SK-N-SH (cell line): ENCODE data around the gene HYAL3. TPM values are rescaled to one million over a fixed set of nuclear protein-coding genes. Genes with fewer than 3 reads are reported as not detected.

Experiments
- CTCF ChIA-PET: fragments of 300-600, 350-600 bp; formaldehyde crosslinking; extraction: SDS; loops from one replicate; lab custom pipeline; 2021; lab: Yijun Ruan, JAX
- POLR2A ChIA-PET: fragments of 350-600 bp; sonication (Branson Sonifier 250); formaldehyde crosslinking; extraction: SDS; loops from one replicate; lab custom pipeline; 2020; ENCODE audit warnings: antibody characterized with exemption, inconsistent platforms; lab: Yijun Ruan, JAX
- DNase-seq: peaks from one replicate; pipeline ENCODE4 v3.0.0; 2012
- H2AFZ ChIP-seq: fragments of 200-600 bp; sonication (generic); 2 replicates; pipeline ENCODE4 v1.8.1; 2016; ENCODE audit warnings: antibody characterized with exemption, mild to moderate bottlenecking, low read depth
- H3F3A ChIP-seq: fragments of 200-600 bp; sonication (generic); replicated peaks from 2 replicates; pipeline ENCODE3; 2016; ENCODE audit warnings: antibody characterized with exemption, mild to moderate bottlenecking; ENCODE audit not compliant: insufficient read depth
- H3K27ac ChIP-seq, 2 experiments: fragments of 200-500 bp in 1 of 2; fragments of 200-600 bp in 1 of 2; sonication (Bioruptor generic) in 1 of 2; sonication (generic), shearing (Covaris generic) in 1 of 2; 2 replicates each; pipeline versions ENCODE4 v1.5.1 to v1.6.1; 2014 to 2016; ENCODE audit warnings: low read depth in 2 of 2, inconsistent platforms in 1 of 2, low read length in 1 of 2, mild to moderate bottlenecking in 1 of 2, mixed read lengths in 1 of 2
- H3K27me3 ChIP-seq: fragments of 200-600 bp; sonication (generic), shearing (Covaris generic); 2 replicates; pipeline ENCODE4 v1.6.1; 2016; ENCODE audit warnings: mixed run types; ENCODE audit not compliant: insufficient read depth
- H3K36me3 ChIP-seq, 2 experiments: fragments of 200-500 bp in 1 of 2; fragments of 200-600 bp in 1 of 2; sonication (Bioruptor generic) in 1 of 2; sonication (generic) in 1 of 2; replicated peaks in 1 of 2; 2 replicates each; pipeline versions ENCODE3 to v1.5.1; 2014 to 2016; ENCODE audit warnings: low read length in 1 of 2, mild to moderate bottlenecking in 1 of 2; ENCODE audit not compliant: insufficient read depth in 2 of 2, control insufficient read depth in 1 of 2
- H3K4me1 ChIP-seq, 2 experiments: fragments of 200-500 bp in 1 of 2; fragments of 200-600 bp in 1 of 2; sonication (Bioruptor generic) in 1 of 2; sonication (generic), shearing (Covaris generic) in 1 of 2; 2 replicates each; pipeline versions ENCODE4 v1.5.1 to v1.6.1; 2014 to 2016; ENCODE audit warnings: low read depth in 1 of 2, low read length in 1 of 2, mixed run types in 1 of 2; ENCODE audit not compliant: insufficient read depth in 2 of 2, control insufficient read depth in 1 of 2
- H3K4me2 ChIP-seq: fragments of 200-600 bp; sonication (generic), shearing (Covaris generic); 2 replicates; pipeline ENCODE4 v1.6.1; 2017; ENCODE audit warnings: mixed run types
- H3K4me3 ChIP-seq, 2 experiments: fragments of 200-500 bp in 1 of 2; fragments of 200-600 bp in 1 of 2; sonication (Bioruptor generic) in 1 of 2; sonication (generic), shearing (Covaris generic) in 1 of 2; 2 replicates each; pipeline versions ENCODE4 v1.5.1 to v1.8.1; 2014 to 2016; ENCODE audit warnings: low read depth in 2 of 2, inconsistent platforms in 1 of 2, low read length in 1 of 2, mild to moderate bottlenecking in 1 of 2, mixed read lengths in 1 of 2, moderate library complexity in 1 of 2
- H3K79me2 ChIP-seq: fragments of 200-600 bp; sonication (generic); 2 replicates; pipeline ENCODE4 v1.8.1; 2017; ENCODE audit warnings: mild to moderate bottlenecking; ENCODE audit not compliant: insufficient read depth
- H3K9ac ChIP-seq: fragments of 200-600 bp; sonication (generic); 2 replicates; pipeline ENCODE4 v1.6.1; 2017; ENCODE audit warnings: mixed run types
- H3K9me2 ChIP-seq: fragments of 200-600 bp; sonication (generic); 2 replicates; pipeline ENCODE4 v1.6.1; 2017; ENCODE audit warnings: mixed run types
- H3K9me3 ChIP-seq: fragments of 200-600 bp; sonication (generic); 2 replicates; pipeline ENCODE4 v1.6.1; 2017; ENCODE audit warnings: mixed run types, mild to moderate bottlenecking, moderate library complexity
- H4K20me1 ChIP-seq: fragments of 200-600 bp; sonication (generic); 2 replicates; pipeline ENCODE4 v1.6.1; 2017; ENCODE audit warnings: mild to moderate bottlenecking, mixed run types; ENCODE audit not compliant: insufficient read depth
- EP300 ChIP-seq, 2 experiments: IDR thresholded peaks; 2 replicates each; pipeline versions ENCODE4 v1.4.0 to v1.6.1; 2012; ENCODE audit warnings: borderline replicate concordance in 1 of 2, low read depth in 1 of 2, low read length in 1 of 2
- FOXJ3 ChIP-seq: sonication (generic); formaldehyde crosslinking; IDR thresholded peaks from 2 replicates; pipeline ENCODE4 v1.5.1; 2020; ENCODE audit warnings: mild to moderate bottlenecking, missing genetic modification reagents
- GABPA ChIP-seq: IDR thresholded peaks from 2 replicates; pipeline ENCODE4 v1.4.0; 2012; ENCODE audit warnings: low read depth, mild to moderate bottlenecking
- GATA2 ChIP-seq: sonication (generic); formaldehyde crosslinking; IDR thresholded peaks from 2 replicates; pipeline ENCODE4 v1.5.0; 2020; ENCODE audit warnings: mild to moderate bottlenecking, missing genetic modification reagents
- IRF3 ChIP-seq: fragments of 150-350 bp; IDR thresholded peaks from 2 replicates; pipeline ENCODE4 v1.6.1; 2016; ENCODE audit warnings: mild to moderate bottlenecking, low read depth, low read length
- MXI1 ChIP-seq: IDR thresholded peaks from 2 replicates; pipeline ENCODE4 v1.6.1; 2012; ENCODE audit warnings: mild to moderate bottlenecking, low read depth, low read length, improper control_type of control experiment
- PBX3 ChIP-seq: IDR thresholded peaks from 2 replicates; pipeline ENCODE4; 2012
- REST ChIP-seq: IDR thresholded peaks from 2 replicates; pipeline ENCODE4 v1.6.1; 2012; ENCODE audit warnings: mild to moderate bottlenecking, low read depth, low read length, moderate library complexity
- SIN3A ChIP-seq: IDR thresholded peaks from 2 replicates; pipeline ENCODE4 v1.6.1; 2012; ENCODE audit warnings: low read depth, mild to moderate bottlenecking, low read length, moderate library complexity, borderline replicate concordance
- USF2 ChIP-seq: fragments of 150-350 bp; IDR thresholded peaks from 2 replicates; pipeline ENCODE4 v1.6.1; 2017; ENCODE audit warnings: antibody characterized with exemption, low read length, low read depth, borderline replicate concordance
- YY1 ChIP-seq: IDR thresholded peaks from 2 replicates; pipeline ENCODE4 v1.4.0; 2012; ENCODE audit warnings: low read depth, mild to moderate bottlenecking
- ZBTB33 ChIP-seq: IDR thresholded peaks from 2 replicates; pipeline ENCODE4 v1.4.0; 2012; ENCODE audit warnings: low read depth, borderline replicate concordance
- WGBS: methylation state at CpG from one replicate; pipeline ENCODE4 v1.1.6; 2017; ENCODE audit warnings: low lambda C conversion rate; 5-methylcytosine and 5-hydroxymethylcytosine counted together
- polyA plus RNA-seq, 3 experiments: library from polyadenylated mRNA; depleted of rRNA; stranded (reverse); fragments of >200 nt; gene quantifications; 2 replicates each; pipeline ENCODE4 v1.2.3, GENCODE V29; 2012

HYAL3 gene
- polyA plus RNA-seq, 1 of the 3 experiments (the other 2 are of a cell fraction), result 7.8 TPM

GRCh38 chr3:50273689-50274065, 25.5 kb downstream of the HYAL3 start:
- peaks cover 11 to 19% of the 10 kb centered on the region in 2 experiments; a peak in 2 of 4 replicates for H3K4me1 ChIP-seq
- H3K36me3 ChIP-seq, result no peaks in the 10 kb centered on the region
- no peaks in the 10 kb centered on the region for H4K20me1 ChIP-seq
- TF ChIP-seq YY1 (no peak), IRF3 (no peak), MXI1 (no peak), GATA2 (no peak), GABPA (no peak), ZBTB33 (no peak), PBX3 (no peak), REST (no peak), FOXJ3 (no peak), USF2 (no peak), SIN3A (no peak), EP300 (IDR thresholded peaks at IDR 0.05; ENCODE audit: borderline replicate concordance in 1 of 2, low read depth in 1 of 2, low read length in 1 of 2) (no peak)
- H2AFZ ChIP-seq, result no peak overlapping the region
- no peak overlapping the region for H3K4me2 ChIP-seq
- no peak for DNase-seq
- no peaks in the 10 kb centered on the region for H3K79me2 ChIP-seq
- ChIA-PET POLR2A (no interaction called here), CTCF (interaction anchor here (0.6 to 12.2 kb wide), 22 partner anchors 9 to 337 kb away, joined by 3 to 206 read pairs (median 4); partner anchors contain the start of genes GNAI2 and GNAT1)
- H3K9me3 ChIP-seq, result no peaks in the 10 kb centered on the region
- H3K27ac ChIP-seq, result no peak overlapping the region
- no peak overlapping the region for H3K9ac ChIP-seq
- peaks cover 14% of the 10 kb centered on the region for H3F3A ChIP-seq
- WGBS, result 50% methylated on average over 23 of the region's 31 CpGs
- no peak overlapping the region for H3K4me3 ChIP-seq
- H3K9me2 ChIP-seq, result no peaks in the 10 kb centered on the region
- H3K27me3 ChIP-seq, result 0 out of 2 replicates have a peak, but pooled peaks cover 16% of the 10 kb centered on the region
